GM23338 (cell line): ENCODE data around the gene DCST2.

Source experiments
- CTCF ChIP-seq, 2 experiments: fragments of 200-600 bp in 1 of 2; sonication (generic) in 1 of 2; conservative IDR thresholded peaks; 2 replicates each; pipeline versions ENCODE4 v1.5.1 to v1.6.1; 2016 to 2017; ENCODE audit warnings: antibody characterized with exemption in 2 of 2, low read depth in 2 of 2, mild to moderate bottlenecking in 2 of 2, moderate library complexity in 1 of 2
- EZH2phosphoT487 ChIP-seq: fragments of 200-600 bp; sonication (generic); IDR thresholded peaks from one replicate; pipeline ENCODE4 v1.8.1; 2018; ENCODE audit warnings: antibody characterized with exemption; ENCODE audit not compliant: unreplicated experiment
- POLR2AphosphoS5 ChIP-seq: IDR thresholded peaks from 2 replicates; pipeline ENCODE4 v1.6.1; 2016; ENCODE audit warnings: antibody characterized with exemption, low read depth
- ZNF331 ChIP-seq: fragments of 250-450 bp; sonication (Bioruptor Pico); IDR thresholded peaks from 2 replicates; pipeline ENCODE4 v1.5.0; 2020; ENCODE audit warnings: low read depth, mild to moderate bottlenecking, moderate library complexity

DNA sequence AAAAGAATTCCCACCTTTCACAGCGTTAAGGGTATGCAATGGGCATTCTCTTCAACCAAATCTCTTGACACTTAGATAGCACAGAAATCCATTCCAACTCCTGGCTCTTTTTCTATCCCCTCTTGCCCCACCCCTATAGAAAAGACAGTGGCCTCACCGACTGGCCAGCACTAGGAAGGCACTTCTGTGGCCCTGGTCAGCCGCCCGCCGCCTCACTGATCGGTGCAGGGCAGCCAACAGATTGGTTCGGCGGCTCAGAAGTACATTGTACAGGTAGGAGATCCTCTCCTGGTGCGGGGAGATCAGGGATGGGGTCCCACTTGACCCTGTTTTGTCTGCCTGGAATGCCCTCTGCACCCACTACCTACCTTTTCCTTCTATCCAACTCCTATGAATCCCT, 9.3 kb downstream of the DCST2 start:
- TF ChIP-seq CTCF (conservative IDR thresholded peaks at IDR 0.05; ENCODE audit: low read depth in 2 of 2), result no peak
- TF ChIP-seq POLR2AphosphoS5, result no peak
- no peak for TF ChIP-seq EZH2phosphoT487
- TF ChIP-seq ZNF331 (CRISPR knock-in tag), result no peak
